ENCODE data around the gene GLB1L3. TPM values are rescaled to one million over a fixed set of nuclear protein-coding genes. Genes with fewer than 3 reads are reported as not detected.

The GLB1L3 gene
- total RNA-seq, 1 experiment from 2014 or later = 0.17 TPM

DNA sequence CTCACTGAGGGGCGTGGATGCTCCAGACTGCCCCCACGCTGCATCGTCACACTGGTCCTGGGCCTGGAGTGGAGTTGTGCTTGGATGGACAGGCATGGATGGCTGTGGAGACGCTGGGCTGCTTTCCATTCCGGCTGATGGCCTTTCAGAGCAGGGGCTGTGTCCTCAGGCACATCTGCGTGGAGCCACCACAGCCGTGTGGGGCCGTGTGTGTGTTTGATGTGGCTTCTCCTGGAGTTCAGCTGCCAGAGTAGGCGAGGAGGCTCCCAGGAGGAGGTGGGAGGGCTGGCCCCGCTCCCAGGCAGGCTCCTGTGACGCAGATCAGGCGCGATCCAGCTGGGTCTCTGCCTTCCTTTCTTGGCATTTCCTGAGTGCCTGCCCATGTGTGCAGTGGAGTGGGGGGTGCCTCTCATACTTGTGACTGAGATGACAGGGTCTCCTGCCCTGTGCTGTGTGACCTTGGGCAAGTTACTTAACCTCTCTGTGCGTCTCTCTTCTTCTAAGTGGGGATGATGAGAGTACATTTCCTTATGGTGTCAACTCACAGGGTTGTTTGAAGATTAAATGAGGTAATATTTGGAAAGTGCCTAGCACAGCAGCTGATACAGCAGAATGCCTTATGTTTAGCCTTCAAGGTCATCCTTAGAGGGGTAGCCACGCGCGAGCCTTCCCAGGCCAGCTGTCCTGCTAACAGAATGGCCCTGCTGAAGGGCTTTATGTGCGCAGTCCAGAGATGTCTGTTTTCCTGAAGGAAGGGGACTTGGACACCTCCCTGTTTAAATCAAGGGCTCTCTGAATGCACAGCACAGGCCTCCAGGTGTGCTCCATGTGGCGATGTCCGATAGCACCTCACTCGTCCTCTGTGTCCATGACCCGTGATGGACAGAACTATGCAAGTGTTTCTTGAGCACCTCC lies 89.1 kb downstream of the GLB1L3 start:
- ChIA-PET POLR2A (ENCODE audit: low non-redundant PET) (no interaction called here), CTCF (no interaction called here)
- BruUV-seq (replicated peaks) = no TSS peak

DNA sequence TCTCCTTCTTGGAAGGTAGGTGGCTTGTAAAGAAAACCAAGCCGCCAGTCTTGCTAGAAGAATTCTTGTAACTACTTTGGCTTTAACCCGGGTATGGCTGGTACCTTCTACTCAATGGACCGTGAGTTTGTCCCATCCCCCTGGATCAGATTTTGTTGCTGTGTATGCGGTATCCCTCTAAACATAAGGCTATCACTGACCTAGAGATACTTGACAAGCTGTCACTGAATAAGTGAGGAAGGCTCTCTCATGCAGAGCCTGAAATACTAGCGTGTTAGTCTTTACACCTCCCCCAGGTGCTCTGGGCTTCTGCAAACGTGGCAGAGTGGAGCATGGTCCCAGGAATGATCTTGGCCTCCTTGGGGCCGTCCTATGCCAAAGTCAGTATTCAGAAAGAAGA lies 90.1 kb downstream of the GLB1L3 start:
- ChIA-PET CTCF (no interaction called here), POLR2A (ENCODE audit: low non-redundant PET) (no interaction called here)
- Histone ChIP-seq H3K4me3 (ENCODE audit: low read depth, low read length, poor library complexity, severe bottlenecking) (no peak overlapping the region), H3K36me3 (ENCODE audit: insufficient read depth, low read length, poor library complexity, severe bottlenecking) (no peaks in the 10 kb centered on the region), H3K27ac (ENCODE audit: low read depth, low read length, poor library complexity, severe bottlenecking) (no peak overlapping the region), H3K27me3 (replicated peaks; ENCODE audit: insufficient read depth, low read depth, low read length, poor library complexity) (no peaks in the 10 kb centered on the region), H3K9me3 (ENCODE audit: low read depth, low read length, poor library complexity, severe bottlenecking) (no peaks in the 10 kb centered on the region), H3K4me1 (ENCODE audit: insufficient read depth, low read length, poor library complexity, severe bottlenecking) (no peaks in the 10 kb centered on the region)
- no peak for DNase-seq (ENCODE audit: low spot score)
- TF ChIP-seq, protein P1, sequence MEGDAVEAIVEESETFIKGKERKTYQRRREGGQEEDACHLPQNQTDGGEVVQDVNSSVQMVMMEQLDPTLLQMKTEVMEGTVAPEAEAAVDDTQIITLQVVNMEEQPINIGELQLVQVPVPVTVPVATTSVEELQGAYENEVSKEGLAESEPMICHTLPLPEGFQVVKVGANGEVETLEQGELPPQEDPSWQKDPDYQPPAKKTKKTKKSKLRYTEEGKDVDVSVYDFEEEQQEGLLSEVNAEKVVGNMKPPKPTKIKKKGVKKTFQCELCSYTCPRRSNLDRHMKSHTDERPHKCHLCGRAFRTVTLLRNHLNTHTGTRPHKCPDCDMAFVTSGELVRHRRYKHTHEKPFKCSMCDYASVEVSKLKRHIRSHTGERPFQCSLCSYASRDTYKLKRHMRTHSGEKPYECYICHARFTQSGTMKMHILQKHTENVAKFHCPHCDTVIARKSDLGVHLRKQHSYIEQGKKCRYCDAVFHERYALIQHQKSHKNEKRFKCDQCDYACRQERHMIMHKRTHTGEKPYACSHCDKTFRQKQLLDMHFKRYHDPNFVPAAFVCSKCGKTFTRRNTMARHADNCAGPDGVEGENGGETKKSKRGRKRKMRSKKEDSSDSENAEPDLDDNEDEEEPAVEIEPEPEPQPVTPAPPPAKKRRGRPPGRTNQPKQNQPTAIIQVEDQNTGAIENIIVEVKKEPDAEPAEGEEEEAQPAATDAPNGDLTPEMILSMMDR (conservative IDR thresholded peaks at IDR 0.05; ENCODE audit: low read depth, low read length) = no peak
- TF ChIP-seq EZH2 (IDR thresholded peaks at IDR 0.05; ENCODE audit: borderline replicate concordance, low read depth, low read length, poor library complexity, severe bottlenecking) = no peak
- no TSS peak for BruUV-seq (replicated peaks)
- intact Hi-C loops (cut with micrococcal nuclease; ENCODE audit: unreplicated experiment) = no loop called here

More for the DNA sequence above, 89.1 kb downstream of the GLB1L3 start:
- Histone ChIP-seq H3K27me3 (replicated peaks; ENCODE audit: insufficient read depth, low read depth, low read length, poor library complexity) (no peaks in the 10 kb centered on the region), H3K9me3 (ENCODE audit: low read depth, low read length, poor library complexity, severe bottlenecking) (no peaks in the 10 kb centered on the region), H3K36me3 (ENCODE audit: insufficient read depth, low read length, poor library complexity, severe bottlenecking) (no peaks in the 10 kb centered on the region), H3K4me3 (ENCODE audit: low read depth, low read length, poor library complexity, severe bottlenecking) (no peak overlapping the region), H3K4me1 (ENCODE audit: insufficient read depth, low read length, poor library complexity, severe bottlenecking) (no peaks in the 10 kb centered on the region), H3K27ac (ENCODE audit: low read depth, low read length, poor library complexity, severe bottlenecking) (no peak overlapping the region)
- TF ChIP-seq, protein P1 (conservative IDR thresholded peaks at IDR 0.05; ENCODE audit: low read depth, low read length) = no peak
- TF ChIP-seq EZH2 (IDR thresholded peaks at IDR 0.05; ENCODE audit: borderline replicate concordance, low read depth, low read length, poor library complexity, severe bottlenecking) = no peak
- intact Hi-C loops (cut with micrococcal nuclease; ENCODE audit: unreplicated experiment) = no loop called here
- no peak for DNase-seq (ENCODE audit: low spot score)

GRCh38 chr11:134367781-134368180 lies 91.6 kb downstream of the GLB1L3 start:
- no peak for DNase-seq (ENCODE audit: low spot score)
- Histone ChIP-seq H3K27me3 (replicated peaks; ENCODE audit: insufficient read depth, low read depth, low read length, poor library complexity) (no peaks in the 10 kb centered on the region), H3K27ac (ENCODE audit: low read depth, low read length, poor library complexity, severe bottlenecking) (no peak overlapping the region), H3K9me3 (ENCODE audit: low read depth, low read length, poor library complexity, severe bottlenecking) (no peaks in the 10 kb centered on the region), H3K36me3 (ENCODE audit: insufficient read depth, low read length, poor library complexity, severe bottlenecking) (no peaks in the 10 kb centered on the region), H3K4me1 (ENCODE audit: insufficient read depth, low read length, poor library complexity, severe bottlenecking) (no peaks in the 10 kb centered on the region), H3K4me3 (ENCODE audit: low read depth, low read length, poor library complexity, severe bottlenecking) (no peak overlapping the region)
- ChIA-PET POLR2A (ENCODE audit: low non-redundant PET) (no interaction called here), CTCF (no interaction called here)
- intact Hi-C loops (cut with micrococcal nuclease; ENCODE audit: unreplicated experiment) = no loop called here
- no TSS peak for BruUV-seq (replicated peaks)
- TF ChIP-seq, protein P1 (conservative IDR thresholded peaks at IDR 0.05; ENCODE audit: low read depth, low read length) = no peak
- no peak for TF ChIP-seq EZH2 (IDR thresholded peaks at IDR 0.05; ENCODE audit: borderline replicate concordance, low read depth, low read length, poor library complexity, severe bottlenecking)

Other genes starting within 250 kb of the GLB1L3 start
- 9.0 and 14.5 TPM in 2 replicates for gene JAM3, start 207.3 kb upstream of the GLB1L3 start, total RNA-seq (2021)
- 120 and 127 TPM in 2 replicates for gene NCAPD3, start 52.4 kb upstream of the GLB1L3 start, total RNA-seq (2021)
- gene VPS26B, start 51.7 kb upstream of the GLB1L3 start, total RNA-seq (2021) = 51.3 and 53.3 TPM in 2 replicates
- 57.2 and 60.2 TPM in 2 replicates for gene THYN1, start 23.0 kb upstream of the GLB1L3 start, total RNA-seq (2021)
- 32.3 and 34.8 TPM in 2 replicates for gene ACAD8, start 22.8 kb upstream of the GLB1L3 start, total RNA-seq (2021)
- 21.7 and 22.6 TPM in 2 replicates for gene GLB1L2, start 55.6 kb downstream of the GLB1L3 start, total RNA-seq (2021)
- 3.7 and 5.5 TPM in 2 replicates for gene B3GAT1, start 135.9 kb downstream of the GLB1L3 start, total RNA-seq (2021)